HG03196 (cell line): ENCODE data around the gene PDHB.
"Not testable (repeated sequence)": the region's sequence is repeated elsewhere in the genome, so short reads cannot be mapped to it uniquely, and the experiment has no call there.

Experiments
- ATAC-seq: cut with Tn5 transposase; IDR thresholded peaks from one replicate; pipeline ENCODE4 v1.9.1; 2021; ENCODE audit not compliant: unreplicated experiment

The PDHB gene

GRCh38 chr3:58440996-58441355, 7.3 kb upstream of the PDHB start:
- ATAC-seq: not testable (repeated sequence)

GRCh38 chr3:58437276-58437675, 3.6 kb upstream of the PDHB start:
- ATAC-seq: not testable (repeated sequence)

GRCh38 chr3:58434990-58435389, 1.4 kb upstream of the PDHB start:
- ATAC-seq: no peak

- no peak for ATAC-seq
Measured at GRCh38 chr3:58434511-58434910, 879 bp upstream of the PDHB start.

- ATAC-seq: no peak
Measured at GRCh38 chr3:58434168-58434504, 504 bp upstream of the PDHB start.

- no peak for ATAC-seq
Measured at GRCh38 chr3:58432905-58433304, 727 bp downstream of the PDHB start.

GRCh38 chr3:58429657-58430056, 4.0 kb downstream of the PDHB start:
- ATAC-seq: peak; percentile 39

- ATAC-seq: no peak
Measured at GRCh38 chr3:58427661-58428361, 5.8 kb downstream of the PDHB start.

GRCh38 chr3:58425782-58426181, 7.8 kb downstream of the PDHB start:
- ATAC-seq: no peak

- ATAC-seq: no peak
Measured at GRCh38 chr3:58424613-58425012, 9.0 kb downstream of the PDHB start.

GRCh38 chr3:58422756-58423325, 10.8 kb downstream of the PDHB start:
- no peak for ATAC-seq

GRCh38 chr3:58421004-58421403, 12.6 kb downstream of the PDHB start:
- ATAC-seq: no peak

GRCh38 chr3:58419780-58420507, 13.7 kb downstream of the PDHB start:
- ATAC-seq: no peak

GRCh38 chr3:58418227-58418626, 15.4 kb downstream of the PDHB start:
- no peak for ATAC-seq

- no peak for ATAC-seq
Measured at GRCh38 chr3:58417075-58417474, 16.6 kb downstream of the PDHB start.

GRCh38 chr3:58416191-58416590, 17.4 kb downstream of the PDHB start:
- ATAC-seq: no peak

GRCh38 chr3:58414538-58415197, 19.0 kb downstream of the PDHB start:
- ATAC-seq: no peak

GRCh38 chr3:58411851-58412830, 21.5 kb downstream of the PDHB start:
- no peak for ATAC-seq

- ATAC-seq: no peak
Measured at GRCh38 chr3:58411036-58411435, 22.6 kb downstream of the PDHB start.

- no peak for ATAC-seq
Measured at GRCh38 chr3:58409663-58410062, 24.0 kb downstream of the PDHB start.

GRCh38 chr3:58408906-58409305, 24.7 kb downstream of the PDHB start:
- no peak for ATAC-seq
